GM12878 (cell line): ENCODE results near the gene PAM. TPM values are rescaled to one million over a fixed set of nuclear protein-coding genes. Genes with fewer than 3 reads are reported as not detected.

Experiments
- ATAC-seq: fragments of 200-7000 bp; cut with Tn5 transposase; 3 replicates; pipeline ENCODE4 v1.9.1; 2020; ENCODE audit warnings: mild to moderate bottlenecking, moderate library complexity
- BruUV-seq: library from RNA; stranded (reverse); fragments of 400-500 nt; replicated peaks from 2 replicates; lab custom pipeline; 2021; lab: Mats Ljungman, UMichigan
- CTCF ChIA-PET: fragments of 300-600 bp; sonication (Branson Sonifier 250); formaldehyde crosslinking; extraction: SDS; loops from one replicate; lab custom pipeline; 2021; ENCODE audit warnings: inconsistent platforms; lab: Yijun Ruan, JAX
- POLR2A ChIA-PET: fragments of 350-600 bp; formaldehyde crosslinking; extraction: SDS; loops from one replicate; lab custom pipeline; 2021; ENCODE audit warnings: inconsistent platforms; lab: Charles Lee
- RAD21 ChIA-PET: fragments of 300-600 bp; sonication (Branson Sonifier 250); formaldehyde crosslinking; loops from one replicate; lab custom pipeline; 2023; ENCODE audit warnings: antibody characterized with exemption; ENCODE audit not compliant: unreplicated experiment; lab: Charles Lee
- SMC1A ChIA-PET: fragments of 300-600 bp; sonication (Branson Sonifier 250); formaldehyde crosslinking; loops from one replicate; lab custom pipeline; 2023; ENCODE audit not compliant: unreplicated experiment, uncharacterized antibody; lab: Charles Lee
- DNase-seq: peaks from one replicate; pipeline ENCODE4 v3.0.0-alpha.2; 2011; ENCODE audit warnings: low read depth, low spot score
- FAIRE-seq: peaks from 3 replicates; lab custom pipeline; 2011; peaks lifted over from hg19 to GRCh38; lab: Jason Lieb, UNC
- H2AFZ ChIP-seq: 2 replicates; pipeline ENCODE4 v1.6.0; 2011; ENCODE audit warnings: low read depth, low read length, control low read depth; ENCODE audit not compliant: control insufficient read depth
- H3K27ac ChIP-seq: 2 replicates; pipeline ENCODE4 v1.5.1; 2011; ENCODE audit warnings: control low read depth; ENCODE audit not compliant: control insufficient read depth, insufficient read depth
- H3K27me3 ChIP-seq, 2 experiments: replicated peaks in 1 of 2; 2 replicates each; pipeline versions ENCODE4 v1.6.0 to v1.6.1; 2011; ENCODE audit warnings: low read length in 1 of 2; ENCODE audit not compliant: control insufficient read depth in 2 of 2, insufficient read depth in 2 of 2
- H3K36me3 ChIP-seq, 2 experiments: 2 replicates each; pipeline ENCODE4 v1.5.1; 2011; ENCODE audit warnings: low read length in 1 of 2; ENCODE audit not compliant: control insufficient read depth in 2 of 2, insufficient read depth in 2 of 2
- H3K4me1 ChIP-seq: 2 replicates; pipeline ENCODE4 v1.6.1; 2011; ENCODE audit warnings: mild to moderate bottlenecking, low read length, moderate library complexity, mixed read lengths; ENCODE audit not compliant: control insufficient read depth, insufficient read depth
- H3K4me2 ChIP-seq: 2 replicates; pipeline ENCODE4 v1.6.0; 2011; ENCODE audit warnings: control low read depth; ENCODE audit not compliant: control insufficient read depth, insufficient read depth
- H3K4me3 ChIP-seq: fragments of 200-600 bp; sonication (generic); 2 replicates; pipeline ENCODE4 v1.5.1; 2016
- H3K79me2 ChIP-seq: 2 replicates; pipeline ENCODE4 v1.6.0; 2011; ENCODE audit warnings: low read length; ENCODE audit not compliant: control insufficient read depth, insufficient read depth
- H3K9ac ChIP-seq: 2 replicates; pipeline ENCODE4 v1.8.0; 2011; ENCODE audit warnings: low read length, control low read depth, mixed read lengths; ENCODE audit not compliant: control insufficient read depth, insufficient read depth
- H3K9me3 ChIP-seq: replicated peaks from 3 replicates; pipeline ENCODE4 v1.5.1; 2011; ENCODE audit warnings: mild to moderate bottlenecking, low read length; ENCODE audit not compliant: control insufficient read depth, insufficient read depth
- H4K20me1 ChIP-seq: 2 replicates; pipeline ENCODE4 v1.6.0; 2011; ENCODE audit not compliant: control insufficient read depth, insufficient read depth
- CBX3 ChIP-seq: fragments of 200-600 bp; sonication (generic); IDR thresholded peaks from 2 replicates; pipeline ENCODE4 v1.6.1; 2016; ENCODE audit warnings: low read depth, borderline replicate concordance
- MTA2 ChIP-seq: fragments of 450-650 bp; IDR thresholded peaks from 2 replicates; pipeline ENCODE4 v1.6.1; 2016; ENCODE audit warnings: low read depth, mild to moderate bottlenecking, moderate library complexity
- NR2F1 ChIP-seq: fragments of 450-650 bp; conservative IDR thresholded peaks from 2 replicates; pipeline ENCODE4 v1.6.1; 2017; ENCODE audit warnings: mild to moderate bottlenecking
- SUPT20H ChIP-seq: IDR thresholded peaks from 2 replicates; pipeline ENCODE4 v1.6.1; 2011; ENCODE audit warnings: low read depth, mild to moderate bottlenecking, low read length, moderate library complexity, borderline replicate concordance; ENCODE audit not compliant: control insufficient read depth
- WGBS: methylation state at CpG from one replicate; pipeline ENCODE4 v1.1.6; 2016; ENCODE audit warnings: low lambda C conversion rate; ENCODE audit not compliant: insufficient replicate concordance, insufficient coverage; ENCODE audit errors: missing lambda C conversion rate; 5-methylcytosine and 5-hydroxymethylcytosine counted together
- in situ Hi-C: fragments of 300-500 bp; cut with MboI; formaldehyde crosslinking; loops from 9 replicates; pipeline ENCODE4 v1.14.3; 2018; ENCODE audit warnings: mixed read lengths
- intact Hi-C: fragments of 100-400 bp; cut with micrococcal nuclease; formaldehyde crosslinking; loops from one replicate; pipeline ENCODE4 v1.14.2; 2022; ENCODE audit not compliant: unreplicated experiment
- polyA plus RNA-seq, 11 experiments: library from polyadenylated mRNA; depleted of rRNA in 4 of 11; unstranded in 6 of 11; stranded (reverse) in 5 of 11; fragments of >200 nt; fragmentation: Nextera tagmentation in 4 of 11; fragmentation: Illumina TruSeq in 1 of 11; extraction: Ambion mirVana in 4 of 11; extraction: Trizol in 1 of 11; gene quantifications; 1 replicate in 1 of 11; 2 replicates in 10 of 11; pipeline versions ENCODE4 v1.2.1 to v1.2.3, GENCODE V29; 2011 to 2016; ENCODE audit warnings: inconsistent platforms in 2 of 11, missing spikeins in 2 of 11, low read depth in 1 of 11
- total RNA-seq, 4 experiments: library from RNA; depleted of rRNA in 3 of 4; stranded (reverse); fragments of >200 nt in 3 of 4; fragmentation: Illumina TruSeq in 1 of 4; extraction: Trizol in 1 of 4; gene quantifications; 2 replicates each; pipeline versions ENCODE4 v1.2.1 to v1.2.3, GENCODE V29; 2013 to 2021
- TF ChIP-seq, protein P1 (sequence below): fragments of 450-650 bp; IDR thresholded peaks from 2 replicates; pipeline ENCODE4 v1.6.1; 2017; ENCODE audit warnings: antibody characterized with exemption, mild to moderate bottlenecking, moderate library complexity
- TF ChIP-seq, protein P2 (sequence below): fragments of 450-650 bp; conservative IDR thresholded peaks from 2 replicates; pipeline ENCODE4 v1.6.1; 2017; ENCODE audit warnings: mild to moderate bottlenecking, moderate library complexity

Gene PAM
- total and polyA plus RNA-seq, 10 of the 15 experiments (the other 5 are each of a cell fraction or from before 2014, with no cell fraction given), result 5.5 to 72.5 (median 15.4) TPM

DNA sequence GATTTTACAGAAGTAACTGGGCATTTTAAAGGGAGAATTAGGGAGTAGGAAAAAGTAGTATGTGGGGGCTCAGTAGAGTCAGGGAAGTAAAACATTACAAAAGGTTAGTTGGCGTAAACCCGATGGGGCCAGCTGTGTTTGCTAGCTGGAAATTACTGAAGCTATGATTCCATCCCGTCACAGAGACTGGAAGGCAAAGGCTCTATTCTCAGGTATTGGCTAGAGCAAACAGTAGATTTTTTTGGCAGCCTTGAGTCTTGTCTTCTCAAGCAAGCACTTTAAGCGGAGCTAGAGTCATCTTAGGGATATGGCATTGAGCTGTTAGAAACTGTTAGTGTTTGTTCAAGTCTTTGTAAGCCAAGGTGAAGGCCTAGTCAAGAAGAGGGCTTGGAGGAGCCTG is 121.5 kb downstream of the PAM start:
- POLR2A ChIA-PET, result interaction anchor here (0.5 kb wide), 1 partner anchor 1079 kb away, joined by 4 read pairs; no protein-coding TSS in a partner anchor
- H3K4me1 ChIP-seq, result no peaks in the 10 kb centered on the region
- H3K27me3 ChIP-seq, result no peaks in the 10 kb centered on the region
- H3K79me2 ChIP-seq, result no peaks in the 10 kb centered on the region
- CTCF ChIA-PET, result interaction anchor here (1.0 to 1.3 kb wide), 2 partner anchors 9 to 94 kb away, joined by 3 to 4 read pairs; no protein-coding TSS in a partner anchor
- H4K20me1 ChIP-seq, result no peaks in the 10 kb centered on the region
- SMC1A ChIA-PET, result interaction anchor here (0.9 to 1.1 kb wide), 4 partner anchors 10 to 290 kb away, joined by 3 read pairs; no protein-coding TSS in a partner anchor
- H3K9me3 ChIP-seq, result no peaks in the 10 kb centered on the region; the same call in 2 of the 3 replicates
- H3K4me2 ChIP-seq, result no peak overlapping the region
- H3K9ac ChIP-seq, result no peak overlapping the region
- no TSS peak for BruUV-seq
- ATAC-seq (no peak), FAIRE-seq (no peak), DNase-seq (no peak)
- no peak for TF ChIP-seq SUPT20H
- no peak for TF ChIP-seq MTA2
- TF ChIP-seq, protein P1, sequence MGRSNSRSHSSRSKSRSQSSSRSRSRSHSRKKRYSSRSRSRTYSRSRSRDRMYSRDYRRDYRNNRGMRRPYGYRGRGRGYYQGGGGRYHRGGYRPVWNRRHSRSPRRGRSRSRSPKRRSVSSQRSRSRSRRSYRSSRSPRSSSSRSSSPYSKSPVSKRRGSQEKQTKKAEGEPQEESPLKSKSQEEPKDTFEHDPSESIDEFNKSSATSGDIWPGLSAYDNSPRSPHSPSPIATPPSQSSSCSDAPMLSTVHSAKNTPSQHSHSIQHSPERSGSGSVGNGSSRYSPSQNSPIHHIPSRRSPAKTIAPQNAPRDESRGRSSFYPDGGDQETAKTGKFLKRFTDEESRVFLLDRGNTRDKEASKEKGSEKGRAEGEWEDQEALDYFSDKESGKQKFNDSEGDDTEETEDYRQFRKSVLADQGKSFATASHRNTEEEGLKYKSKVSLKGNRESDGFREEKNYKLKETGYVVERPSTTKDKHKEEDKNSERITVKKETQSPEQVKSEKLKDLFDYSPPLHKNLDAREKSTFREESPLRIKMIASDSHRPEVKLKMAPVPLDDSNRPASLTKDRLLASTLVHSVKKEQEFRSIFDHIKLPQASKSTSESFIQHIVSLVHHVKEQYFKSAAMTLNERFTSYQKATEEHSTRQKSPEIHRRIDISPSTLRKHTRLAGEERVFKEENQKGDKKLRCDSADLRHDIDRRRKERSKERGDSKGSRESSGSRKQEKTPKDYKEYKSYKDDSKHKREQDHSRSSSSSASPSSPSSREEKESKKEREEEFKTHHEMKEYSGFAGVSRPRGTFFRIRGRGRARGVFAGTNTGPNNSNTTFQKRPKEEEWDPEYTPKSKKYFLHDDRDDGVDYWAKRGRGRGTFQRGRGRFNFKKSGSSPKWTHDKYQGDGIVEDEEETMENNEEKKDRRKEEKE, result no peak
- no peak for TF ChIP-seq CBX3
- TF ChIP-seq, protein P2, sequence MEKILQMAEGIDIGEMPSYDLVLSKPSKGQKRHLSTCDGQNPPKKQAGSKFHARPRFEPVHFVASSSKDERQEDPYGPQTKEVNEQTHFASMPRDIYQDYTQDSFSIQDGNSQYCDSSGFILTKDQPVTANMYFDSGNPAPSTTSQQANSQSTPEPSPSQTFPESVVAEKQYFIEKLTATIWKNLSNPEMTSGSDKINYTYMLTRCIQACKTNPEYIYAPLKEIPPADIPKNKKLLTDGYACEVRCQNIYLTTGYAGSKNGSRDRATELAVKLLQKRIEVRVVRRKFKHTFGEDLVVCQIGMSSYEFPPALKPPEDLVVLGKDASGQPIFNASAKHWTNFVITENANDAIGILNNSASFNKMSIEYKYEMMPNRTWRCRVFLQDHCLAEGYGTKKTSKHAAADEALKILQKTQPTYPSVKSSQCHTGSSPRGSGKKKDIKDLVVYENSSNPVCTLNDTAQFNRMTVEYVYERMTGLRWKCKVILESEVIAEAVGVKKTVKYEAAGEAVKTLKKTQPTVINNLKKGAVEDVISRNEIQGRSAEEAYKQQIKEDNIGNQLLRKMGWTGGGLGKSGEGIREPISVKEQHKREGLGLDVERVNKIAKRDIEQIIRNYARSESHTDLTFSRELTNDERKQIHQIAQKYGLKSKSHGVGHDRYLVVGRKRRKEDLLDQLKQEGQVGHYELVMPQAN, result no peak
- no peak for TF ChIP-seq NR2F1
- in situ Hi-C loops, result no loop called here
- H3K4me3 ChIP-seq, result no peak overlapping the region
- RAD21 ChIA-PET, result no interaction called here
- 94% methylated on average over 4 of the region's 4 CpGs for WGBS
- H2AFZ ChIP-seq, result no peak overlapping the region
- H3K27ac ChIP-seq, result no peak overlapping the region
- intact Hi-C loops, result no loop called here
- no peaks in the 10 kb centered on the region for H3K36me3 ChIP-seq
